Astrocyte (in vitro differentiated cells and primary cell): ENCODE data around the gene ACMSD. TPM values are rescaled to one million over a fixed set of nuclear protein-coding genes. Genes with fewer than 3 reads are reported as not detected.

Source experiments
- DNase-seq: peaks from one replicate; pipeline ENCODE4 v3.0.0-alpha.2; 2010; ENCODE audit warnings: low read depth
- FAIRE-seq: peaks from 2 replicates; lab custom pipeline; 2011; peaks lifted over from hg19 to GRCh38; lab: Jason Lieb, UNC
- H2AFZ ChIP-seq: 2 replicates; pipeline ENCODE4 v1.6.0; 2012; ENCODE audit warnings: low read depth, low read length, inconsistent platforms
- H3K27ac ChIP-seq: 2 replicates; pipeline ENCODE4 v1.5.1; 2011; ENCODE audit warnings: low read depth, low read length, inconsistent platforms
- H3K27me3 ChIP-seq: 2 replicates; pipeline ENCODE4 v1.6.0; 2011; ENCODE audit warnings: low read length, inconsistent platforms; ENCODE audit not compliant: insufficient read depth
- H3K36me3 ChIP-seq: 2 replicates; pipeline ENCODE4 v1.5.1; 2011; ENCODE audit warnings: low read length, inconsistent platforms; ENCODE audit not compliant: insufficient read depth
- H3K4me1 ChIP-seq: 2 replicates; pipeline ENCODE4 v1.5.1; 2011; ENCODE audit warnings: low read length, inconsistent platforms; ENCODE audit not compliant: insufficient read depth
- H3K4me2 ChIP-seq: 2 replicates; pipeline ENCODE4 v1.6.0; 2012; ENCODE audit warnings: low read length, inconsistent platforms
- H3K4me3 ChIP-seq: 2 replicates; pipeline ENCODE4 v1.5.1; 2011; ENCODE audit warnings: low read depth, mild to moderate bottlenecking, low read length, inconsistent platforms; ENCODE audit not compliant: insufficient read depth
- H3K79me2 ChIP-seq: 2 replicates; pipeline ENCODE4 v1.6.0; 2012; ENCODE audit warnings: mild to moderate bottlenecking, low read length, inconsistent platforms; ENCODE audit not compliant: insufficient read depth
- H3K9ac ChIP-seq: 2 replicates; pipeline ENCODE4 v1.6.0; 2012; ENCODE audit warnings: mild to moderate bottlenecking, low read length, inconsistent platforms
- H3K9me3 ChIP-seq: 2 replicates; pipeline ENCODE4 v1.5.1; 2012; ENCODE audit warnings: low read depth, mild to moderate bottlenecking, low read length, inconsistent platforms; ENCODE audit not compliant: insufficient read depth
- H4K20me1 ChIP-seq: 2 replicates; pipeline ENCODE4 v1.6.0; 2012; ENCODE audit warnings: low read length, inconsistent platforms; ENCODE audit not compliant: insufficient read depth
- H3K27ac Mint-ChIP-seq: one replicate; pipeline ENCODE4 v1.8.0; 2021; ENCODE audit warnings: mild to moderate bottlenecking, mixed read lengths; ENCODE audit not compliant: unreplicated experiment
- H3K27me3 Mint-ChIP-seq: one replicate; pipeline ENCODE4 v1.8.0; 2021; ENCODE audit warnings: low read depth, mixed read lengths; ENCODE audit not compliant: unreplicated experiment
- H3K36me3 Mint-ChIP-seq: one replicate; pipeline ENCODE4 v1.8.0; 2021; ENCODE audit warnings: low read depth, mixed read lengths; ENCODE audit not compliant: unreplicated experiment
- H3K4me1 Mint-ChIP-seq: one replicate; pipeline ENCODE4 v1.8.0; 2021; ENCODE audit warnings: low read depth, mixed read lengths; ENCODE audit not compliant: unreplicated experiment
- H3K4me3 Mint-ChIP-seq: one replicate; pipeline ENCODE4 v1.8.0; 2021; ENCODE audit warnings: mild to moderate bottlenecking, moderate library complexity, mixed read lengths; ENCODE audit not compliant: unreplicated experiment
- H3K9me3 Mint-ChIP-seq: one replicate; pipeline ENCODE4 v1.8.0; 2021; ENCODE audit warnings: mild to moderate bottlenecking, mixed read lengths; ENCODE audit not compliant: unreplicated experiment
- CTCF ChIP-seq: IDR thresholded peaks from 2 replicates; pipeline ENCODE4 v1.5.1; 2011; ENCODE audit warnings: low read depth, mild to moderate bottlenecking, inconsistent platforms, low read length, moderate library complexity; ENCODE audit not compliant: insufficient read depth
- EZH2 ChIP-seq: IDR thresholded peaks from 2 replicates; pipeline ENCODE4 v1.6.1; 2012; ENCODE audit warnings: mild to moderate bottlenecking, low read length, inconsistent platforms; ENCODE audit not compliant: insufficient read depth
- total RNA-seq: library from RNA; stranded (reverse); gene quantifications from 2 replicates; pipeline ENCODE4 v1.2.1, GENCODE V29; 2021

Gene ACMSD
- total RNA-seq, 1 donor from 2014 or later, result not detected

- no peaks in the 10 kb centered on the region for H3K9me3 ChIP-seq
- H3K27me3 ChIP-seq, result no peaks in the 10 kb centered on the region
- no peak overlapping the region for H3K27ac Mint-ChIP-seq
- H3K27ac ChIP-seq, result no peak overlapping the region
- no peaks in the 10 kb centered on the region for H4K20me1 ChIP-seq
- no peaks in the 10 kb centered on the region for H3K4me1 ChIP-seq
- no peaks in the 10 kb centered on the region for H3K79me2 ChIP-seq
- no peaks in the 10 kb centered on the region for H3K36me3 Mint-ChIP-seq
- no peak overlapping the region for H3K4me3 Mint-ChIP-seq
- peaks cover 3% of the 10 kb centered on the region for H3K27me3 Mint-ChIP-seq
- H3K4me1 Mint-ChIP-seq, result no peaks in the 10 kb centered on the region
- H3K4me2 ChIP-seq, result no peak overlapping the region
- no peak overlapping the region for H3K4me3 ChIP-seq
- no peak overlapping the region for H3K9ac ChIP-seq
- no peak for FAIRE-seq
- no peak overlapping the region for H2AFZ ChIP-seq
- TF ChIP-seq EZH2 (no peak), CTCF (no peak)
- no peaks in the 10 kb centered on the region for H3K9me3 Mint-ChIP-seq
- no peak for DNase-seq
- H3K36me3 ChIP-seq, result no peaks in the 10 kb centered on the region
Measured at GRCh38 chr2:134892282-134893035, 54.0 kb downstream of the ACMSD start.

GRCh38 chr2:134897932-134898331, 59.5 kb downstream of the ACMSD start:
- peaks cover 3% of the 10 kb centered on the region for H3K4me1 Mint-ChIP-seq
- Histone ChIP-seq H2AFZ (no peak overlapping the region), H3K4me3 (no peak overlapping the region), H3K79me2 (no peaks in the 10 kb centered on the region), H3K4me2 (no peak overlapping the region), H3K9ac (no peak overlapping the region), H3K27ac (no peak overlapping the region), H3K4me1 (no peaks in the 10 kb centered on the region), H3K36me3 (no peaks in the 10 kb centered on the region), H3K9me3 (no peaks in the 10 kb centered on the region), H3K27me3 (no peaks in the 10 kb centered on the region), H4K20me1 (no peaks in the 10 kb centered on the region)
- H3K9me3 Mint-ChIP-seq, result no peaks in the 10 kb centered on the region
- no peaks in the 10 kb centered on the region for H3K27me3 Mint-ChIP-seq
- FAIRE-seq (no peak), DNase-seq (no peak)
- H3K36me3 Mint-ChIP-seq, result no peaks in the 10 kb centered on the region
- TF ChIP-seq EZH2 (no peak), CTCF (peak; percentile 22)
- no peak overlapping the region for H3K4me3 Mint-ChIP-seq
- no peak overlapping the region for H3K27ac Mint-ChIP-seq

GRCh38 chr2:134899204-134899603, 60.8 kb downstream of the ACMSD start:
- no peaks in the 10 kb centered on the region for H3K4me1 ChIP-seq
- no peak overlapping the region for H2AFZ ChIP-seq
- DNase-seq, result no peak
- Mint-ChIP-seq H3K27ac (no peak overlapping the region), H3K27me3 (no peaks in the 10 kb centered on the region), H3K36me3 (no peaks in the 10 kb centered on the region), H3K9me3 (no peaks in the 10 kb centered on the region), H3K4me1 (peaks cover 3% of the 10 kb centered on the region), H3K4me3 (no peak overlapping the region)
- H3K9ac ChIP-seq, result no peak overlapping the region
- H3K4me3 ChIP-seq, result no peak overlapping the region
- H3K79me2 ChIP-seq, result no peaks in the 10 kb centered on the region
- H3K36me3 ChIP-seq, result no peaks in the 10 kb centered on the region
- H3K27ac ChIP-seq, result no peak overlapping the region
- H3K27me3 ChIP-seq, result no peaks in the 10 kb centered on the region
- no peaks in the 10 kb centered on the region for H3K9me3 ChIP-seq
- no peaks in the 10 kb centered on the region for H4K20me1 ChIP-seq
- no peak for FAIRE-seq
- TF ChIP-seq CTCF, result no peak
- TF ChIP-seq EZH2, result no peak
- no peak overlapping the region for H3K4me2 ChIP-seq
